Immature natural killer cell (primary cell): ENCODE results near the gene PDK4. TPM values are rescaled to one million over a fixed set of nuclear protein-coding genes. Genes with fewer than 3 reads are reported as not detected.

Experiments
- DNase-seq, 3 donors: peaks; one replicate each; pipeline ENCODE4 v3.0.0; 2022; ENCODE audit warnings: mixed read lengths in 1 of 3
- H3K27ac Mint-ChIP-seq, 6 donors: one replicate each; pipeline ENCODE4 v1.8.0; 2020; ENCODE audit warnings: mixed read lengths in 6 of 6, mild to moderate bottlenecking in 5 of 6, inconsistent platforms in 4 of 6, moderate library complexity in 3 of 6
- H3K27me3 Mint-ChIP-seq, 3 donors: one replicate each; pipeline ENCODE4 v1.8.0; 2020 to 2021; ENCODE audit warnings: low read depth in 3 of 3, mild to moderate bottlenecking in 3 of 3, mixed read lengths in 3 of 3, moderate library complexity in 3 of 3, inconsistent platforms in 1 of 3
- H3K36me3 Mint-ChIP-seq, 3 donors: one replicate each; pipeline ENCODE4 v1.8.0; 2020; ENCODE audit warnings: mixed read lengths in 3 of 3, inconsistent platforms in 2 of 3, mild to moderate bottlenecking in 2 of 3
- H3K4me1 Mint-ChIP-seq, 2 donors: one replicate each; pipeline ENCODE4 v1.8.0; 2020; ENCODE audit warnings: inconsistent platforms in 2 of 2, mild to moderate bottlenecking in 2 of 2, mixed read lengths in 2 of 2, moderate library complexity in 1 of 2
- H3K4me3 Mint-ChIP-seq, 5 donors: one replicate each; pipeline ENCODE4 v1.8.0; 2020; ENCODE audit warnings: mild to moderate bottlenecking in 5 of 5, mixed read lengths in 5 of 5, inconsistent platforms in 3 of 5, moderate library complexity in 3 of 5
- H3K9me3 Mint-ChIP-seq, 6 donors: one replicate each; pipeline ENCODE4 v1.8.0; 2020; ENCODE audit warnings: mild to moderate bottlenecking in 6 of 6, mixed read lengths in 6 of 6, inconsistent platforms in 4 of 6, moderate library complexity in 3 of 6
- polyA plus RNA-seq, 3 donors: library from polyadenylated mRNA; unstranded; fragments of 300-500 nt; fragmentation: Illumina TruSeq; gene quantifications; one replicate each; pipeline ENCODE4 v1.2.3, GENCODE V29; 2021

The PDK4 gene
- 1 to 10 TPM in 1 of 3 donors, under 1 TPM in 2; 0.21 to 2.5 (median 0.48) TPM for polyA plus RNA-seq

- peak within 1 kb of the TSS in 3 of 6 donors; percentile 4 to 59 (median 13) for H3K27ac Mint-ChIP-seq
These were observed at the start of gene PDK4 for GRCh38 chr7:95596198-95597063. TSS of gene PDK4 (minus strand) at chr7:95596516. CDS start at chr7:95596293, 223 bp downstream.

GRCh38 chr7:95642173-95642572, 45.9 kb upstream of the PDK4 start:
- H3K4me3 Mint-ChIP-seq, result no peak overlapping the region
- no peak for DNase-seq
- H3K4me1 Mint-ChIP-seq, result no peaks in the 10 kb centered on the region
- peaks cover 0 to 6% (median 1%) of the 10 kb centered on the region in 3 donors for H3K27me3 Mint-ChIP-seq
- no peak overlapping the region for H3K27ac Mint-ChIP-seq
- no peaks in the 10 kb centered on the region for H3K9me3 Mint-ChIP-seq
- H3K36me3 Mint-ChIP-seq, result no peaks in the 10 kb centered on the region

More at GRCh38 chr7:95596198-95597063, at the start of gene PDK4:
- DNase-seq, result no peak
- Mint-ChIP-seq H3K4me1 (peaks cover 15 to 24% of the 10 kb centered on the region in 2 donors), H3K9me3 (no peaks in the 10 kb centered on the region), H3K36me3 (peaks cover 0 to 2% (median 0%) of the 10 kb centered on the region in 3 donors), H3K27me3 (peaks cover 0 to 8% (median 5%) of the 10 kb centered on the region in 3 donors), H3K4me3 (peak within 1 kb of the TSS; percentile 77 to 87 (median 81))

GRCh38 chr7:95636140-95636940, 40.0 kb upstream of the PDK4 start:
- no peaks in the 10 kb centered on the region for H3K9me3 Mint-ChIP-seq
- peaks cover 13 to 17% of the 10 kb centered on the region in 2 donors for H3K4me1 Mint-ChIP-seq
- peak overlapping the region in 2 of 5 donors; percentile 47 to 55 for H3K4me3 Mint-ChIP-seq
- peaks cover 0 to 2% (median 0%) of the 10 kb centered on the region in 3 donors for H3K27me3 Mint-ChIP-seq
- H3K27ac Mint-ChIP-seq, result peak overlapping the region in 2 of 6 donors; percentile 50 to 57
- no peaks in the 10 kb centered on the region for H3K36me3 Mint-ChIP-seq
- no peak for DNase-seq

- no peak overlapping the region for H3K27ac Mint-ChIP-seq
- DNase-seq, result no peak
- H3K27me3 Mint-ChIP-seq, result peaks cover 0 to 3% (median 2%) of the 10 kb centered on the region in 3 donors
- H3K9me3 Mint-ChIP-seq, result no peaks in the 10 kb centered on the region
- no peak overlapping the region for H3K4me3 Mint-ChIP-seq
- H3K36me3 Mint-ChIP-seq, result no peaks in the 10 kb centered on the region
- H3K4me1 Mint-ChIP-seq, result peaks cover 13 to 17% of the 10 kb centered on the region in 2 donors
These were observed 36.3 kb upstream of the PDK4 start for GRCh38 chr7:95632609-95633008.

GRCh38 chr7:95631527-95631926, 35.2 kb upstream of the PDK4 start:
- Mint-ChIP-seq H3K27ac (no peak overlapping the region), H3K36me3 (no peaks in the 10 kb centered on the region), H3K4me3 (no peak overlapping the region), H3K27me3 (peaks cover 0 to 3% (median 2%) of the 10 kb centered on the region in 3 donors), H3K4me1 (peaks cover 10 to 12% of the 10 kb centered on the region in 2 donors), H3K9me3 (no peaks in the 10 kb centered on the region)
- no peak for DNase-seq

- Mint-ChIP-seq H3K9me3 (no peaks in the 10 kb centered on the region), H3K4me1 (peaks cover 4 to 6% of the 10 kb centered on the region in 2 donors), H3K4me3 (no peak overlapping the region), H3K27me3 (peaks cover 0 to 3% (median 2%) of the 10 kb centered on the region in 3 donors), H3K27ac (no peak overlapping the region), H3K36me3 (no peaks in the 10 kb centered on the region)
- DNase-seq, result no peak
These were observed 34.6 kb upstream of the PDK4 start for GRCh38 chr7:95630702-95631458.

GRCh38 chr7:95628831-95629439, 32.6 kb upstream of the PDK4 start:
- peaks cover 0 to 3% (median 2%) of the 10 kb centered on the region in 3 donors for H3K27me3 Mint-ChIP-seq
- H3K36me3 Mint-ChIP-seq, result no peaks in the 10 kb centered on the region
- no peak for DNase-seq
- no peak overlapping the region for H3K4me3 Mint-ChIP-seq
- H3K9me3 Mint-ChIP-seq, result no peaks in the 10 kb centered on the region
- no peak overlapping the region for H3K27ac Mint-ChIP-seq
- no peaks in the 10 kb centered on the region for H3K4me1 Mint-ChIP-seq

GRCh38 chr7:95623788-95624187, 27.5 kb upstream of the PDK4 start:
- Mint-ChIP-seq H3K4me3 (no peak overlapping the region), H3K9me3 (no peaks in the 10 kb centered on the region), H3K4me1 (peaks cover 0 to 5% of the 10 kb centered on the region in 2 donors), H3K27ac (no peak overlapping the region), H3K36me3 (no peaks in the 10 kb centered on the region), H3K27me3 (peaks cover 0 to 3% (median 3%) of the 10 kb centered on the region in 3 donors)
- no peak for DNase-seq

- Mint-ChIP-seq H3K4me3 (no peak overlapping the region), H3K27ac (peak overlapping the region in 1 of 6 donors; percentile 21)
These were observed 26.5 kb upstream of the PDK4 start for GRCh38 chr7:95622859-95623258.

GRCh38 chr7:95622001-95622549, 25.8 kb upstream of the PDK4 start:
- H3K27me3 Mint-ChIP-seq, result peaks cover 0 to 3% (median 0%) of the 10 kb centered on the region in 3 donors
- H3K27ac Mint-ChIP-seq, result no peak overlapping the region
- no peak overlapping the region for H3K4me3 Mint-ChIP-seq
- H3K9me3 Mint-ChIP-seq, result no peaks in the 10 kb centered on the region
- no peaks in the 10 kb centered on the region for H3K36me3 Mint-ChIP-seq
- H3K4me1 Mint-ChIP-seq, result peaks cover 0 to 5% of the 10 kb centered on the region in 2 donors
- DNase-seq, result no peak

More at GRCh38 chr7:95622859-95623258, 26.5 kb upstream of the PDK4 start:
- H3K9me3 Mint-ChIP-seq, result no peaks in the 10 kb centered on the region
- DNase-seq, result no peak
- peaks cover 0 to 3% (median 0%) of the 10 kb centered on the region in 3 donors for H3K27me3 Mint-ChIP-seq
- H3K36me3 Mint-ChIP-seq, result no peaks in the 10 kb centered on the region
- peaks cover 0 to 5% of the 10 kb centered on the region in 2 donors for H3K4me1 Mint-ChIP-seq

GRCh38 chr7:95621404-95621803, 25.1 kb upstream of the PDK4 start:
- no peak overlapping the region for H3K4me3 Mint-ChIP-seq

GRCh38 chr7:95620631-95621030, 24.3 kb upstream of the PDK4 start:
- Mint-ChIP-seq H3K36me3 (no peaks in the 10 kb centered on the region), H3K4me1 (peaks cover 0 to 5% of the 10 kb centered on the region in 2 donors), H3K27me3 (peaks cover 0 to 3% (median 0%) of the 10 kb centered on the region in 3 donors), H3K27ac (no peak overlapping the region), H3K4me3 (no peak overlapping the region), H3K9me3 (no peaks in the 10 kb centered on the region)
- DNase-seq, result no peak

More at GRCh38 chr7:95621404-95621803, 25.1 kb upstream of the PDK4 start:
- Mint-ChIP-seq H3K36me3 (no peaks in the 10 kb centered on the region), H3K9me3 (no peaks in the 10 kb centered on the region), H3K4me1 (peaks cover 0 to 5% of the 10 kb centered on the region in 2 donors), H3K27me3 (peaks cover 0 to 3% (median 0%) of the 10 kb centered on the region in 3 donors), H3K27ac (no peak overlapping the region)
- no peak for DNase-seq
